NCI-H2081 (cell line): ENCODE data around the gene ANKRD60.

Experiments used
- DNase-seq, 2 experiments: peaks; one replicate each; lab custom pipeline; 2025; lab: John Stamatoyannopoulos, UW

The ANKRD60 gene

GRCh38 chr20:58223358-58223941, 5.0 kb downstream of the ANKRD60 start:
- no peak for DNase-seq

- DNase-seq, result no peak
Measured at GRCh38 chr20:58222446-58222845, 6.0 kb downstream of the ANKRD60 start.

- no peak for DNase-seq
Measured at GRCh38 chr20:58219342-58219700, 9.1 kb downstream of the ANKRD60 start.

DNA sequence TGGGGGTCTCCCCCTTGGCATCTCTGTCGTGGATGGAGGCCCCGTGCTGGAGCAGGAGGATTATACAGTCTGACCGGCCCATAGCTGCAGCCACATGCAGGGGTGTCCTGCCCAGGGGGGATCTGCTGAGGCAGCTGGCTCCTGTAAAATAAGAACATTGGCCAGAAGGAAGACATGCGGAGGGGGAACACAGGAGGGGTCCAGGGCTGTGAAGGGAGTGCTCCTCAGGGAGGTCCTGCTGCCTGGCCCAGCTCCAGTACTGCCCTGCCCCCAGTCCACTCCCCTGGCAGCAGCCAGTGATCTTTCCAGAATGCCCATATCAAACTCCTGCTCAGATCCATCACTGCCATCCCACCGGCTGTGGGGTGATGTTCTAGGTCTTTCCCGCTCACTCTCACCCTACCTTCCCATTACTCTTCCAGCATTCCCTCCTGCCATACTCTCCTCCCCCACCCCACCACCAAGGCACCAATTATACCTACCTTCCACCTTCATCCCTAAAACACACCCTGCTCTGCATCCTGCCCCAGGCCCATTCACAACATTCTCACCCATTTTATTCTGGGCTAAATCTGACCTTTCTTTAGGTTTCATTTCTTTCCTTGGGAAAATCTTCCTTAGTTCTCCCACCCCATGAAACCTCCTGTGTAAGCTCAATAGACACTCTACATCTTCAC, 9.7 kb downstream of the ANKRD60 start:
- DNase-seq, result no peak

GRCh38 chr20:58216334-58216733, 12.1 kb downstream of the ANKRD60 start:
- DNase-seq, result no peak

DNA sequence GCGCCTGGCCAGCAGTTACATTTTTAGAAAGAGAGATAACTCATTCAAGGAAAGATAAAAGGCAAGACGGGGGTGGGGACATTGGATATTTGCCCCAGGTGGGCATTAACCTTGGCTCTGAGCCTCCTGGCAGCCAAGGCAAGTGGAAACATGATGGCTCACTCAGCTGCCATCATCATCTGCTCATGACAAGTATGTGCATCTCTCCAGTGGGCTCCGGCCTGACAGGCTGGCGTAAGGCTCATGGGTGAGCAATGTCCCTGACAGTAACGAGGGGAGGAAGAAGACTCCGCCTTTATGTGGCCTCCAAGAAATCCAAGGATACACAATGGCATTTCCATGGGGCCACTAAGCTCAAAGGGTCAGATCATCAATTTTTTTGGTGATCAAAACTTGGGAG, 13.3 kb downstream of the ANKRD60 start:
- DNase-seq, result no peak

- no peak for DNase-seq
Measured at GRCh38 chr20:58214310-58214709, 14.1 kb downstream of the ANKRD60 start.

- no peak for DNase-seq
Measured at GRCh38 chr20:58213716-58214115, 14.7 kb downstream of the ANKRD60 start.

GRCh38 chr20:58213121-58213520, 15.3 kb downstream of the ANKRD60 start:
- peak in 1 of 2 experiments; percentile 16 for DNase-seq

DNA sequence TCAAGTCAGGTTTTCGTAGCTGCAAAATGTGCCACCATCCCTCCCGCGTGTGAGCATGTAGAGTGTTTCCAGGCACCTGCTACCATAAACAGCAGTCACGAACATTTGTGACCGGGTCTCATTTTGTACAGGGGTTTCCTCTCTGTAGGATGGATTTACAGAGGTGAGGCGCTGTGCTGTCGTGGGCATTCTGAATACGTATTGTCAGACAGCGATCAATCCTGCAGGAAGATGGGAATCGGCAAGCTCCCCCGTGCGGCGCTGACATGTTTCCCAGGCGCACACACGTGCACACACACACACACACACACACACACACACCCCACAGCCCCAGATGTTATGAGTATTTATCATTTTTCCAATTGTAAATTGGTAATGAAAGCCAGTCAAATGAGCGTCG, 15.8 kb downstream of the ANKRD60 start:
- peak in 1 of 2 experiments; percentile 11 for DNase-seq

GRCh38 chr20:58210398-58210747, 18.1 kb downstream of the ANKRD60 start:
- DNase-seq, result no peak

DNA sequence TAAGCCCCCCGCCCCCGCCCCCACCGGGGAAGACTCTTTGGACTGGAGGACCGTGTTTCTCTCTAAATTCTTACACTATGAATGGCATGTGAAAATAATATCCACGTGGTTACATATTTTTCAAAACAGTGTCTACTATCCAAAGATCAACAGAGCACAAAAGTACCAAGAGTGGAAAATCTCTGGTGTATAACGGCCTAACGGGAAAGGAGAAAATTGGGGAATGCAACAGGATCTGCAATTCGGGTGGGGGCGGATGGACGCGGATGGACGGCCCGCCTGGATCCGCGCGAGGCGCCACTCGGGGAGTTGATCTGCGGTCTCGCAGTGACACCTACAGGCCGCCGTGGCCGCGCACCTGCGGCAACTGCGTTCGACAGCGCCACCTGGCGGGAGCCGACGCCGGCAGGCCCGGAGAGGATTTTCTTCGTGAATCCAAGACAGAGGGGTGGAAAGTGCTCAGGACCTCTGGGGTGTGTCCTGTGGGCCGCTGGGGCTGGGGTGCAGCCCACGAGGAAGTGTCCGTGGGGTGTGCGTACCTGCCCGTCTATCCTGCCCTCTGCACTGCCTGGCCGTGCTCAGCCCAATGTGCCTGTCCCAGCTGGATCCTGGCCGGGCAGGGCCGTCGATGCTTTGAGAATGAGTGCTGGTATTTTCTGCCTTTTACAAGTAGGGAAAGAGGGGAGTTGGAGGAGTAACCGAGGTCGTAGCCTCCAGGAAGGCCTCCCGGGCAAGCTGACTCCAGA, 18.6 kb downstream of the ANKRD60 start:
- DNase-seq, result peak; percentile 51 to 59

DNA sequence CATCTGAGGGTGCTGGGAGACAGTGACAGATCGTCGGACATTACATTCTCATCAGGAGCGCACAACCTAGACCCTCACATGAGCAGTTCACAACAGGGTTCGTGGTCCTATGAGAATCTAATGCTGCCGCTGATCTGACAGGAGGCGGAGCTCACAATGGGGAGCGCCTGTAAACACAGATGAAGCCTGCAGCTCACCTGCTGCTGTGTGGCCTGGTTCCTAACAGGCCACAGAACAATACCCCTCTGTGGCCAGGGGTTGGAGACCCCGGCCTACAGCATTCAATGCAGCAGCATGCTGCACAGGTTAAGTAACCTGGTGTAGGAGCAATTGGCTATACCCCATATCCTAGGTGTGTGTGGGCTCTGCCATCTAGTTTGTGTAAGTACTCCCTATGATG, 19.5 kb downstream of the ANKRD60 start:
- no peak for DNase-seq

DNA sequence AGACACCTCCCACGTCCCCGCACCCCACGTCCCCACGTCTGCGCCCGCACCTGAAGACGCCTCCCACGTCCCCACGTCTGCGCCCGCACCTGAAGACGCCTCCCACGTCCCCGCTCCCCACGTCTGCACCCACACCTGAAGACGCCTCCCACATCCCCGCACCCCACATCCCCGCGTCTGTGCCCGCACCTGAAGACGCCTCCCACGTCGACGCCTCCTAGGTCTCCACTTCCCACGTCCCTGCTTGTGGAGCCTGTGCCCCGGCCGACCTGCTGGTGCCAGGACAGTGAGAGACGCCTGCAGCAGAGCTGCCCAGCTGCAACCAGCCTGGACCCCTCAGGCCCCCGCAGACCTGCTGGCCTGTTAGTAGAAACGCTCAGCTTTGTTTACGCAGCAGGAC, 22.6 kb downstream of the ANKRD60 start:
- no peak for DNase-seq

DNA sequence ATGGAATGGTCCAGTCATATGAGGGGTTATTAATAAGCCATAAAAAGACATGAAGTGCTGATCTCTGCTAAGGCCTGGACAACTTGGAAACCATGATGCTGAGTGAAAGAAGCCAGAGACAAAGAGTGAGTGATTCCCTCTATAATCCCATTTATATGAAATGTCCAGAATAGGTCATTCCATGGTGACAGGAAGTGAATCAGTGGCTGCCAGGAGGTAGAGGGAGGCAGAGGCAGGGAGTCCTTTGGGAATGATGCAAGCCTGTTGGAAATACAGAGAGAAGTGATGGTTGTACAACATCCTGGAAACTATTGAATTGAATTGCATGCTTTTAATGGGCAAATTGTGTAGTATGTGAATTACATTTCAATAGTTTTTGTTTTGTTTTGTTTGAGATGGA, 26.4 kb downstream of the ANKRD60 start:
- DNase-seq, result no peak

GRCh38 chr20:58201616-58202015, 26.8 kb downstream of the ANKRD60 start:
- DNase-seq, result no peak

- DNase-seq, result no peak
Measured at GRCh38 chr20:58199469-58199868, 29.0 kb downstream of the ANKRD60 start.

- no peak for DNase-seq
Measured at GRCh38 chr20:58198901-58199355, 29.5 kb downstream of the ANKRD60 start.

DNA sequence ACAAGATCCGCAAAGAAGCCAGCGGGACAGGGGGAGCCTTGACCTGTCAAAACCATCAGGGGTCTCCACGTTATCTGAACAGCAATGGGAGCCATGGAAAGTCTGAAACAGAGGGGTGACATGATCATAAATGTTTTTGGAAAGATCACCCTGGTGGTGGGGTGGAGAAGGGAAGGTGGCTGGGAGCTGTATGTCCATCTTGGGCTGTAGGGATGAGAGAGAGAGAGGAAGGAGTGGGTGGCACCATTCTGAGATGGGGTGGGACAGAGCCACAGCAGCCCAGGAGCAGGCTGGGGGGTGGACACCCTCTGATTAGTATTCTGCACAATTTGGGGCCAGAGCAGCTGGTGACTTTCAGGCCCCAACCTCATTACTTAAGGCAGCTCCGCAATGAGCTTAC, 30.1 kb downstream of the ANKRD60 start:
- DNase-seq, result no peak

DNA sequence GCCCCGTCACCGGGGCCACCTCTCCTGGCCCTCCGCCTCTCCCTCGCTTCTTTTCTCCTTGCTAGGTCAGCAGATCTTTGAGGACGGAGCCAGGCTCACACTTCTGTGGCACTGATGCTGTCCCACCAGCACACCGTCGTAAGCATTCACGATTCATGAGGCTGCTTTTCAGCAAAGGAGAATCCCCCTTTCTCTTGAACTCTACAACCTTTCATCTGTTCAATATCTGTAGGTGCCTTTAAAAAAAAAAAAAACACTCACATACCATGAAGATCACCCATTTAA, 31.3 kb downstream of the ANKRD60 start:
- DNase-seq, result no peak

DNA sequence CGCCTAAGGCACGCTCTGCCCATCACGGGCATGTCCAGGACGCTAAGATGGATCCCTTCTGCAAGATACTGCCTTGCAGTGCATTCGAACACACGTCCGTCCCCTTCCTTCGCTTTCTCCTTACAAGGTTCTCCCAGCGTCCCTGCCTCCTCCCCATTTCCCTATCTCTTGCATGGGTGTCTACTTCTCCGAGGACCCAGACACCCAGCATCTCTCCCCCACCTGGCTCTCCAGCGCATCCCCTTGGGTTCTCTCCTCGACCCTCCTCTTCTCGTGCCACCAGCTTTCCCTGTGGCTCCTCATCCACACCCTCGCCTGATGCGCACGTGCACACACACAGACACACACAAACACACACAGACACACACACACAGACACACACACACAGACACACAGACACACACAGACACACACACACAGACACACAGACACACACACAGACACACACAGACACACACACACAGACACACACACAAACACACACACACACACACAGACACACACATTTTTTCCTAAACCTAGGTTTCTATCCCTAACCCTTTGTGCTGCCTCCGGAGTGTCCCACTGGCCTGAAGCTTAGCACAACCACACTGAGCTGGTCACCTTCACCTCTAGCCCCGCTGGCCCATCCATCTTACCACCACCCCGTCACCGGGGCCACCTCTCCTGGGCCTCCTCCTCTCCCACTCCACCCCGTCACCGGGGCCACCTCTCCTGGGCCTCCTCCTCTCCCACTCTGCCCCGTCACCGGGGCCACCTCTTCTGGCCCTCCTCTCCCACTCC, 31.9 kb downstream of the ANKRD60 start:
- DNase-seq, result no peak

GRCh38 chr20:58195047-58195446, 33.4 kb downstream of the ANKRD60 start:
- DNase-seq, result no peak
